Heart left ventricle (tissue), 16 donors: Measurements from ENCODE around the gene CHD3. TPM values are rescaled to one million over a fixed set of nuclear protein-coding genes. Genes with fewer than 3 reads are reported as not detected.

Experiments
- ATAC-seq, 4 donors: fragments of 200-7000 bp; cut with Tn5 transposase; one replicate each; pipeline ENCODE4 v1.9.1; 2020 to 2022; ENCODE audit warnings: moderate library complexity in 4 of 4, mild to moderate bottlenecking in 3 of 4, moderate number of reproducible peaks in 1 of 4
- DNase-seq, 5 donors: peaks; one replicate each; pipeline ENCODE4 v3.0.0-alpha.2; 2020
- H3K27ac ChIP-seq, 12 donors: fragments of 200-600 bp; sonication (generic) in 4 of 12; one replicate each; pipeline versions ENCODE4 v1.5.0 to v1.8.0; 2016 to 2022; ENCODE audit warnings: mild to moderate bottlenecking in 2 of 12
- H3K27me3 ChIP-seq, 9 donors: fragments of 200-600 bp; sonication (generic) in 2 of 9; one replicate each; pipeline versions ENCODE4 v1.5.1 to v1.8.0; 2016 to 2022; ENCODE audit warnings: mild to moderate bottlenecking in 3 of 9
- H3K36me3 ChIP-seq, 9 donors: fragments of 200-600 bp; sonication (generic) in 2 of 9; one replicate each; pipeline versions ENCODE4 v1.5.0 to v1.8.0; 2018 to 2022; ENCODE audit warnings: mild to moderate bottlenecking in 2 of 9
- H3K4me1 ChIP-seq, 12 donors: fragments of 200-600 bp; sonication (generic) in 4 of 12; one replicate each; pipeline versions ENCODE4 v1.5.0 to v1.8.0; 2016 to 2022; ENCODE audit warnings: mild to moderate bottlenecking in 3 of 12
- H3K4me3 ChIP-seq, 12 donors: fragments of 200-600 bp; sonication (generic) in 4 of 12; one replicate each; pipeline versions ENCODE4 v1.5.0 to v1.8.0; 2017 to 2022; ENCODE audit warnings: mild to moderate bottlenecking in 9 of 12, moderate library complexity in 4 of 12
- H3K9me3 ChIP-seq, 12 donors: fragments of 200-600 bp; sonication (generic) in 4 of 12; one replicate each; pipeline versions ENCODE4 v1.5.0 to v1.8.0; 2016 to 2022; ENCODE audit warnings: mild to moderate bottlenecking in 1 of 12
- POLR2A ChIP-seq, 2 donors: fragments of 450-650 bp; IDR thresholded peaks; one replicate each; pipeline ENCODE4 v1.6.1; 2017; ENCODE audit warnings: antibody characterized with exemption in 2 of 2, mild to moderate bottlenecking in 2 of 2, moderate library complexity in 2 of 2
- WGBS, 4 donors: extraction: QIAGEN DNeasy Blood & Tissue Kit in 2 of 4; methylation state at CpG; one replicate each; pipeline versions ENCODE4 v1.1.5 to v1.1.7; 2013 to 2018; 5-methylcytosine and 5-hydroxymethylcytosine counted together
- intact Hi-C, 10 donors: fragments of 100-400 bp; cut with DNase I; formaldehyde crosslinking; loops; one replicate each; pipeline versions ENCODE4 v1.11.1 to v1.14.2; 2022
- polyA plus RNA-seq, 2 donors: library from polyadenylated mRNA; stranded (reverse); fragments of 200-250 nt; gene quantifications; one replicate each; pipeline ENCODE4 v1.2.3, GENCODE V29; 2013
- total RNA-seq, 9 donors: library from RNA; depleted of rRNA in 2 of 9; stranded (reverse); fragments of >200 nt in 2 of 9; fragmentation: NEBNext Ultra II Directional in 3 of 9; extraction: Animal tissue kit (Norgen Biotek cat#: 25700) in 3 of 9; gene quantifications; one replicate each; pipeline versions ENCODE4 v1.1.0 to v1.2.4, GENCODE V29; 2016 to 2023
- TF ChIP-seq, protein P1 (sequence below), 12 donors: fragments of 200-600 bp; sonication (generic) in 4 of 12; IDR thresholded peaks; one replicate each; pipeline versions ENCODE4 v1.5.0 to v1.8.0; 2018 to 2022; ENCODE audit warnings: antibody characterized with exemption in 12 of 12, mild to moderate bottlenecking in 5 of 12
- donor health status: ischemic (EF 13 %, LVEDD 7.1; RV severe dilation, severe dysfunction).
- donor health status: healthy with polysubstance abuse.
- donor health status: DM: no; HTN: yes; CAD: no.
- donor health status: DM: no; HTN: no; CAD: no.
- donor health status: ischemic (EF 25% LVEDD 6.9; RV normal size, moderate dysfunction).
- donor health status: ischemic (EF 25% LVEDD 5.7; RV mildly dilated, moderate dysfunction).
- donor health status: healthy.
- donor health status: DM: yes; HTN: yes; CAD: no.
- donor health status: ischemic (EF 35%, LVEDD 5.7; RV mildly dilated, moderate dysfunction).
- donor health status: nonischemic (EF 11% LVEDD 7.7; RV severe dilation, severe dysfunction).
- donor health status: DM: yes; HTN: yes; CAD: no.
- donor health status: PGD.
- donor health status: ischemic (EF 29% LVEDD 5.4; RV normal size, mild dysfunction).
- donor health status: nonischemic (EF 23%, LVEDD 6.1; RV moderate dilation, normal function).

Gene CHD3
- total and polyA plus RNA-seq, 11 donors: 6.7 to 30.6 (median 14.3) TPM

DNA sequence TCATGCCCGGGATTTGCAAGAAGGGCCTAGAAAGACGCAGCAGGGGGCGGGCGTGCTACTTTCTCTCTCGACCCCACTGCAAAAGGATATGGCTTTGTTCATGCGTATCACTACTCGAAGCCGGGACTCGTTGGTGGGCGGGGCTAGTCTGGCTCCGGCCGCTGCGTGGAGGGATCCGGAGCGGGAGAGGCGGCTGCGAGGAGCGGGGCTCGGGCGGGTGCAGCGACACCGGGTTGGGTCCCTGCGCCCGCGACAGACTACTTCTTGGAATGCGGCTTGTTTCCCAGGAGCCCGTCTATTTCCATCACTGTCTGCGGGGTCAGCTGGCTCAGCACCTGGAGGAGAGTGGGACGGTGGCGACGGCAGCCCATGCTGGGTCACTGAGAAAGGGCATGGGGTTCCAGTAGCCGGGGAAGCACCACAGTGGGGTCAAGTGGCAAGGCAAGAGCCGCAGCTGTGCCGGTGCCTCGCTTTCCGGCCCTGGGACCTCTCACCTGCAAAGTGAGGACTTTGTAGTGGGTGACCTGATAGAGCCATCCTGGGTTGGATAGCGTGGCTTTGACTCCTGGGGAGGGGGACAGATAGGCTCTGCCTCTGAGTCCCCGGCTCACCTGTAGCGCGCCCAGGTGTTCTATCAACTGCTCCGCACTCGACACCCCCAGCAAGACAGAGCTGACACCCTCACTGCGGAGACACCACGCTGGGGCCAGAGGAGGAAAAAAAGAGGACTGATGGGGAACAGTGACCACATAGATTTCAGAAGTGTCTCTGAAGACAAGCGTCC, 34.4 kb downstream of the CHD3 start:
- H3K9me3 ChIP-seq: no peaks in the 10 kb centered on the region
- TF ChIP-seq, protein P1, sequence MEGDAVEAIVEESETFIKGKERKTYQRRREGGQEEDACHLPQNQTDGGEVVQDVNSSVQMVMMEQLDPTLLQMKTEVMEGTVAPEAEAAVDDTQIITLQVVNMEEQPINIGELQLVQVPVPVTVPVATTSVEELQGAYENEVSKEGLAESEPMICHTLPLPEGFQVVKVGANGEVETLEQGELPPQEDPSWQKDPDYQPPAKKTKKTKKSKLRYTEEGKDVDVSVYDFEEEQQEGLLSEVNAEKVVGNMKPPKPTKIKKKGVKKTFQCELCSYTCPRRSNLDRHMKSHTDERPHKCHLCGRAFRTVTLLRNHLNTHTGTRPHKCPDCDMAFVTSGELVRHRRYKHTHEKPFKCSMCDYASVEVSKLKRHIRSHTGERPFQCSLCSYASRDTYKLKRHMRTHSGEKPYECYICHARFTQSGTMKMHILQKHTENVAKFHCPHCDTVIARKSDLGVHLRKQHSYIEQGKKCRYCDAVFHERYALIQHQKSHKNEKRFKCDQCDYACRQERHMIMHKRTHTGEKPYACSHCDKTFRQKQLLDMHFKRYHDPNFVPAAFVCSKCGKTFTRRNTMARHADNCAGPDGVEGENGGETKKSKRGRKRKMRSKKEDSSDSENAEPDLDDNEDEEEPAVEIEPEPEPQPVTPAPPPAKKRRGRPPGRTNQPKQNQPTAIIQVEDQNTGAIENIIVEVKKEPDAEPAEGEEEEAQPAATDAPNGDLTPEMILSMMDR (IDR thresholded peaks at IDR 0.05): peak in 1 of 12 donors; percentile 21
- peak in 1 of 2 donors; percentile 64 for TF ChIP-seq POLR2A (IDR thresholded peaks at IDR 0.05)
- intact Hi-C loops: no loop called here
- no peaks in the 10 kb centered on the region for H3K36me3 ChIP-seq
- H3K27ac ChIP-seq: peak overlapping the region; percentile 25 to 81 (median 70)
- peak; percentile 88 to 92 (median 90) for DNase-seq
- ATAC-seq: peak; percentile 85 to 97 (median 94)
- peak overlapping the region in 11 of 12 donors; percentile 9 to 61 (median 52) for H3K4me3 ChIP-seq
- H3K27me3 ChIP-seq: no peaks in the 10 kb centered on the region
- 16 to 35% (median 21%) methylated on average over 23 to 45 of the region's 45 CpGs for WGBS, 4 donors
- peaks cover 0 to 15% (median 9%) of the 10 kb centered on the region in 12 donors for H3K4me1 ChIP-seq

DNA sequence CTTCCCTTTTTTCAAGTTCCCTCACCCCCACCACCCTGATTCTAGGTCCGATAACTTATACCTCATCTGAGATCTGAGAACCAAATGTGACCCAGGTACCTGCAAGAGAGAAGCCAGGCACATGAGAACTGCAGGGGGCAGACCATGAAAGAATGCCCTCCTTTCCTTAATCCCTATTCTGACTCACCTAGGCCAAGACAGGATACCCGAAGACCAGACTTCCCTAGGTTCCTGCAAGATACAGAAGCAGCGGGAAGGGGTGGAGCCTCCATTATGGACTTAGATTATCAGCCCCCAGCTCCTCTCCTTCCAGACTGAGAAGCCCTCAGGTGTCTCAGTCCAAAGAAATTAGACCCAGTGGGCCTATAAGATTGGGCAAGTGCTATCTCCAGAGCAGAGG, 39.0 kb downstream of the CHD3 start:
- no peak for ATAC-seq
- 81 to 87% (median 83%) methylated on average over 3 of the region's 3 CpGs for WGBS, 4 donors
- no peak for DNase-seq
- Histone ChIP-seq H3K4me1 (peaks cover 0 to 24% (median 14%) of the 10 kb centered on the region in 12 donors), H3K27me3 (no peaks in the 10 kb centered on the region), H3K9me3 (no peaks in the 10 kb centered on the region), H3K4me3 (no peak overlapping the region), H3K36me3 (peaks cover 0 to 8% (median 0%) of the 10 kb centered on the region in 9 donors), H3K27ac (no peak overlapping the region)
- intact Hi-C loops: loop anchor here in 1 of 10 donors (5.0 kb wide), 1 partner anchor 70 kb away; the partner anchor contains the start of genes CYB5D1, NAA38 and TMEM88
- TF ChIP-seq POLR2A (IDR thresholded peaks at IDR 0.05): no peak
- TF ChIP-seq, protein P1 (IDR thresholded peaks at IDR 0.05): no peak

DNA sequence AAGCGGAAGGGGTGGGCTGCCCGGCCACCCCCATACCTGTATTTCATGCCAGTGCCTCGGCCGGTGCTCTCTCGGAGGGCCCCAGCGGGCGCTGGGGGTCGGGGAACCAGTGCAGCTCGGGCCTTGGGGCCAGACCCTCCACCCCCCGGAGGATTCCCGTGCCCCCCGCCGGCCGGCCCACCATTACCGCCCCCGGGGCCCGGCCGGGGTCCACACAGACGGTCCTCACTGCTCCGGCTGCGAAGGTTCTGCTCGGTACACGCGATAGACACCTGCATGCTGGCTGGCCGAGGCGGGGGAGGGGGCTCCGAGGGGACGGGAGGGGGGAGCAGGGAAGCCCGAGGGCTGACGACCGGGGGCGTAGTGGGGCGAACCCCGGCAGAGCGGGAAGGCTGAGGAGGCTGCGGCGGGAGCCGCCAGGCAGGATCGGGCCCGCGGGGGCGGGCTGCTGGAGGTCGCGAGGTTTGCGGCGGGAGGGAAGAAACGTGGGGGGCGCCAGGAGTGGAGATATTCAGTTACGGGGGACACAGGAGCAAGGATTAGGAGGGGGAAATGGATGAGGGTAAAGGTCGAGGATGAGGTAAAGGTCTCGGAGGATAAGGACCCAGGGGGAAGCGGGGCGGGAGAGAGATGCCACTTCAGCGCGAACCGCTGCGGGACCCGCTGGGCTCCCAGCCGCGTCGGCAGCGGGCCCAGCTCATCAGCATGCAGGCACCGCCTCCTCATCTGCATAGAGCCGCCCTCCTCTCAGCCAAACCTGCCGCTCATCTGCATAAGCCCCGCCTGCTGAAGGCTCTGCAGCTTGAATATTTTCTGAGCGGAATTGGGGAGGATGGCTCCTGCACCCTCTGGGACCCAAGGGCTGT, 40.8 kb downstream of the CHD3 start, which contains the start of gene KCNAB3:
KCNAB3 (minus strand) TSS at position 699 of the 866 bp plus-strand sequence; CDS start at position 278, 421 bp downstream.
- DNase-seq: peak in 3 of 5 donors; percentile 45 to 72 (median 50)
- 42 to 61% (median 54%) methylated on average over 62 to 67 of the region's 67 CpGs for WGBS, 4 donors
- H3K9me3 ChIP-seq: no peaks in the 10 kb centered on the region
- H3K27ac ChIP-seq: no peak within 1 kb of the TSS
- peaks cover 2 to 28% (median 19%) of the 10 kb centered on the region in 12 donors for H3K4me1 ChIP-seq
- peak within 1 kb of the TSS in 4 of 12 donors; percentile 5 to 87 (median 10) for H3K4me3 ChIP-seq
- no peak for ATAC-seq
- TF ChIP-seq, protein P1 (IDR thresholded peaks at IDR 0.05): no peak
- TF ChIP-seq POLR2A (IDR thresholded peaks at IDR 0.05): no peak
- peaks cover 0 to 8% (median 0%) of the 10 kb centered on the region in 9 donors for H3K36me3 ChIP-seq
- no peaks in the 10 kb centered on the region for H3K27me3 ChIP-seq
- intact Hi-C loops: loop anchor here in 2 of 10 donors (5.0 kb wide), 4 partner anchors 42 to 72 kb away; partner anchors contain the start of genes CHD3 (in 1 of the 2), CYB5D1 (in 1 of the 2), NAA38 (in 1 of the 2) and TMEM88 (in 1 of the 2)
